Astrocyte (in vitro differentiated cells and primary cell): ENCODE measurements around the gene UCP2.
"Not testable (repeated sequence)": the region's sequence is repeated elsewhere in the genome, so short reads cannot be mapped to it uniquely, and the experiment has no call there.

Experiments used
- EZH2 ChIP-seq: IDR thresholded peaks from 2 replicates; pipeline ENCODE4 v1.6.1; 2012; ENCODE audit warnings: mild to moderate bottlenecking, low read length, inconsistent platforms; ENCODE audit not compliant: insufficient read depth
- TF ChIP-seq, protein P1 (sequence below): IDR thresholded peaks from 2 replicates; pipeline ENCODE4 v1.5.1; 2011; ENCODE audit warnings: low read depth, mild to moderate bottlenecking, inconsistent platforms, low read length, moderate library complexity; ENCODE audit not compliant: insufficient read depth

- TF ChIP-seq, protein P1, sequence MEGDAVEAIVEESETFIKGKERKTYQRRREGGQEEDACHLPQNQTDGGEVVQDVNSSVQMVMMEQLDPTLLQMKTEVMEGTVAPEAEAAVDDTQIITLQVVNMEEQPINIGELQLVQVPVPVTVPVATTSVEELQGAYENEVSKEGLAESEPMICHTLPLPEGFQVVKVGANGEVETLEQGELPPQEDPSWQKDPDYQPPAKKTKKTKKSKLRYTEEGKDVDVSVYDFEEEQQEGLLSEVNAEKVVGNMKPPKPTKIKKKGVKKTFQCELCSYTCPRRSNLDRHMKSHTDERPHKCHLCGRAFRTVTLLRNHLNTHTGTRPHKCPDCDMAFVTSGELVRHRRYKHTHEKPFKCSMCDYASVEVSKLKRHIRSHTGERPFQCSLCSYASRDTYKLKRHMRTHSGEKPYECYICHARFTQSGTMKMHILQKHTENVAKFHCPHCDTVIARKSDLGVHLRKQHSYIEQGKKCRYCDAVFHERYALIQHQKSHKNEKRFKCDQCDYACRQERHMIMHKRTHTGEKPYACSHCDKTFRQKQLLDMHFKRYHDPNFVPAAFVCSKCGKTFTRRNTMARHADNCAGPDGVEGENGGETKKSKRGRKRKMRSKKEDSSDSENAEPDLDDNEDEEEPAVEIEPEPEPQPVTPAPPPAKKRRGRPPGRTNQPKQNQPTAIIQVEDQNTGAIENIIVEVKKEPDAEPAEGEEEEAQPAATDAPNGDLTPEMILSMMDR, result not testable (repeated sequence)
- not testable (repeated sequence) for TF ChIP-seq EZH2
Measured at GRCh38 chr11:73936047-73936446, 46.6 kb downstream of the UCP2 start.
